Osteocyte (in vitro differentiated cells): Measurements from ENCODE around the gene M1AP. TPM values are rescaled to one million over a fixed set of nuclear protein-coding genes. Genes with fewer than 3 reads are reported as not detected.

Experiments used
- DNase-seq: peaks from one replicate; pipeline ENCODE4 v3.0.0; 2021; ENCODE audit warnings: mixed read lengths; ENCODE audit not compliant: unreplicated experiment; ENCODE audit errors: extremely low spot score
- H3K27ac Mint-ChIP-seq: one replicate; pipeline ENCODE4 v1.8.0; 2021; ENCODE audit warnings: mild to moderate bottlenecking, mixed read lengths; ENCODE audit not compliant: unreplicated experiment
- H3K27me3 Mint-ChIP-seq: one replicate; pipeline ENCODE4 v1.8.0; 2021; ENCODE audit warnings: mixed read lengths; ENCODE audit not compliant: unreplicated experiment
- H3K36me3 Mint-ChIP-seq: one replicate; pipeline ENCODE4 v1.8.0; 2021; ENCODE audit warnings: mixed read lengths; ENCODE audit not compliant: unreplicated experiment
- H3K4me1 Mint-ChIP-seq: one replicate; pipeline ENCODE4 v1.8.0; 2021; ENCODE audit warnings: mixed read lengths; ENCODE audit not compliant: unreplicated experiment
- H3K4me3 Mint-ChIP-seq: one replicate; pipeline ENCODE4 v1.8.0; 2021; ENCODE audit warnings: mild to moderate bottlenecking, moderate library complexity, mixed read lengths; ENCODE audit not compliant: unreplicated experiment
- H3K9me3 Mint-ChIP-seq: one replicate; pipeline ENCODE4 v1.8.0; 2021; ENCODE audit warnings: mixed read lengths; ENCODE audit not compliant: unreplicated experiment
- CTCF ChIP-seq: fragments of 200-600 bp; sonication (generic); IDR thresholded peaks from 2 replicates; pipeline ENCODE4 v1.5.0; 2021; ENCODE audit warnings: antibody characterized with exemption, mild to moderate bottlenecking, moderate library complexity
- total RNA-seq: library from RNA; stranded (reverse); gene quantifications from 2 replicates; pipeline ENCODE4 v1.2.1, GENCODE V29; 2021

The M1AP gene
- total RNA-seq, 1 donor from 2014 or later, result not detected

GRCh38 chr2:74618410-74619083 is 29.6 kb downstream of the M1AP start:
- H3K27me3 Mint-ChIP-seq, result peaks cover 65% of the 10 kb centered on the region
- no peak for TF ChIP-seq CTCF
- no peak overlapping the region for H3K27ac Mint-ChIP-seq
- no peak overlapping the region for H3K4me3 Mint-ChIP-seq
- H3K36me3 Mint-ChIP-seq, result no peaks in the 10 kb centered on the region
- H3K4me1 Mint-ChIP-seq, result no peaks in the 10 kb centered on the region
- H3K9me3 Mint-ChIP-seq, result no peaks in the 10 kb centered on the region
- no peak for DNase-seq

- H3K27ac Mint-ChIP-seq, result no peak overlapping the region
- H3K27me3 Mint-ChIP-seq, result peaks cover 78% of the 10 kb centered on the region
- DNase-seq, result no peak
- H3K9me3 Mint-ChIP-seq, result no peaks in the 10 kb centered on the region
- H3K4me3 Mint-ChIP-seq, result no peak overlapping the region
- no peaks in the 10 kb centered on the region for H3K36me3 Mint-ChIP-seq
- no peaks in the 10 kb centered on the region for H3K4me1 Mint-ChIP-seq
- no peak for TF ChIP-seq CTCF
These were observed 31.0 kb downstream of the M1AP start for GRCh38 chr2:74617122-74617521.

GRCh38 chr2:74606927-74607326 is 41.2 kb downstream of the M1AP start:
- Mint-ChIP-seq H3K36me3 (no peaks in the 10 kb centered on the region), H3K4me3 (no peak overlapping the region), H3K4me1 (no peaks in the 10 kb centered on the region), H3K27ac (no peak overlapping the region), H3K9me3 (peaks cover 4% of the 10 kb centered on the region), H3K27me3 (peaks cover 78% of the 10 kb centered on the region)
- no peak for DNase-seq
- no peak for TF ChIP-seq CTCF

GRCh38 chr2:74603282-74604000 is 44.7 kb downstream of the M1AP start:
- Mint-ChIP-seq H3K27me3 (peaks cover 72% of the 10 kb centered on the region), H3K4me1 (no peaks in the 10 kb centered on the region), H3K36me3 (no peaks in the 10 kb centered on the region), H3K27ac (no peak overlapping the region), H3K4me3 (no peak overlapping the region), H3K9me3 (no peaks in the 10 kb centered on the region)
- DNase-seq, result no peak
- TF ChIP-seq CTCF, result no peak

- Mint-ChIP-seq H3K27ac (no peak overlapping the region), H3K27me3 (peaks cover 67% of the 10 kb centered on the region), H3K36me3 (no peaks in the 10 kb centered on the region), H3K4me1 (no peaks in the 10 kb centered on the region), H3K9me3 (no peaks in the 10 kb centered on the region), H3K4me3 (no peak overlapping the region)
- TF ChIP-seq CTCF, result no peak
- DNase-seq, result no peak
These were observed 45.4 kb downstream of the M1AP start for GRCh38 chr2:74602586-74603281.
